SK-N-MC (cell line): Measurements from ENCODE around the gene APOBR.
"Not testable (repeated sequence)": the region's sequence is repeated elsewhere in the genome, so short reads cannot be mapped to it uniquely, and the experiment has no call there.

Experiments
- DNase-seq: peaks from one replicate; pipeline ENCODE4 v3.0.0-alpha.2; 2011; ENCODE audit warnings: low read depth, low spot score
- H3K27ac ChIP-seq: fragments of 200-600 bp; sonication (generic); 2 replicates; pipeline ENCODE4 v1.5.1; 2016; ENCODE audit warnings: mixed run types
- H3K36me3 ChIP-seq: fragments of 200-600 bp; sonication (generic); 2 replicates; pipeline ENCODE4 v1.6.1; 2017; ENCODE audit warnings: antibody characterized with exemption, low read length, mixed read lengths; ENCODE audit not compliant: insufficient read depth
- H3K4me3 ChIP-seq: fragments of 200-600 bp; sonication (generic); 2 replicates; pipeline ENCODE4 v1.5.1; 2016
- H3K9ac ChIP-seq: fragments of 200-600 bp; sonication (generic); 2 replicates; pipeline ENCODE4 v1.8.0; 2017; ENCODE audit warnings: mixed run types, mixed read lengths; ENCODE audit not compliant: insufficient read length
- H3K9me3 ChIP-seq: fragments of 200-600 bp; sonication (generic); 2 replicates; pipeline ENCODE4 v1.6.1; 2017; ENCODE audit warnings: low read depth, mild to moderate bottlenecking, antibody characterized with exemption, low read length, moderate library complexity, mixed read lengths
- EZH2 ChIP-seq: fragments of 200-600 bp; sonication (generic); IDR thresholded peaks from one replicate; pipeline ENCODE4 v1.6.1; 2017; ENCODE audit warnings: antibody characterized with exemption
- FOXP2 ChIP-seq: optimal IDR thresholded peaks from 2 replicates; pipeline ENCODE3; 2011; ENCODE audit warnings: mild to moderate bottlenecking, moderate library complexity; ENCODE audit not compliant: insufficient read depth; ENCODE audit errors: extremely low read length, control extremely low read depth
- POLR2AphosphoS5 ChIP-seq: IDR thresholded peaks from 2 replicates; pipeline ENCODE4 v1.6.1; 2012; ENCODE audit warnings: mild to moderate bottlenecking, low read depth, low read length, borderline replicate concordance

Gene APOBR

GRCh38 chr16:28543072-28543471, 48.6 kb downstream of the APOBR start:
- TF ChIP-seq FOXP2 (no peak), POLR2AphosphoS5 (no peak), EZH2 (no peak)
- H3K9me3 ChIP-seq, result no peaks in the 10 kb centered on the region
- no peaks in the 10 kb centered on the region for H3K36me3 ChIP-seq
- H3K4me3 ChIP-seq, result no peak overlapping the region
- H3K27ac ChIP-seq, result no peak overlapping the region
- no peak overlapping the region for H3K9ac ChIP-seq
- no peak for DNase-seq

GRCh38 chr16:28544998-28545397, 50.6 kb downstream of the APOBR start:
- no peak overlapping the region for H3K9ac ChIP-seq
- no peak overlapping the region for H3K4me3 ChIP-seq
- TF ChIP-seq POLR2AphosphoS5, result no peak
- TF ChIP-seq EZH2, result no peak
- no peak for DNase-seq
- H3K27ac ChIP-seq, result no peak overlapping the region
- no peaks in the 10 kb centered on the region for H3K9me3 ChIP-seq
- H3K36me3 ChIP-seq, result no peaks in the 10 kb centered on the region

- not testable (repeated sequence) for H3K9ac ChIP-seq, H3K27ac ChIP-seq, H3K36me3 ChIP-seq, H3K4me3 ChIP-seq, H3K9me3 ChIP-seq, DNase-seq
Measured at GRCh38 chr16:28545964-28546363, 51.5 kb downstream of the APOBR start.

GRCh38 chr16:28546626-28547025, 52.2 kb downstream of the APOBR start:
- no peak overlapping the region for H3K9ac ChIP-seq
- no peak for DNase-seq
- no peaks in the 10 kb centered on the region for H3K9me3 ChIP-seq
- H3K36me3 ChIP-seq, result no peaks in the 10 kb centered on the region
- TF ChIP-seq EZH2 (no peak), FOXP2 (no peak), POLR2AphosphoS5 (no peak)
- H3K4me3 ChIP-seq, result no peak overlapping the region
- H3K27ac ChIP-seq, result no peak overlapping the region

- TF ChIP-seq POLR2AphosphoS5 (no peak), EZH2 (no peak), FOXP2 (no peak)
- Histone ChIP-seq H3K27ac (no peak overlapping the region), H3K4me3 (no peak overlapping the region), H3K36me3 (no peaks in the 10 kb centered on the region), H3K9ac (no peak overlapping the region), H3K9me3 (no peaks in the 10 kb centered on the region)
- DNase-seq, result no peak
Measured at GRCh38 chr16:28548306-28548802, 53.9 kb downstream of the APOBR start.
